Stimulated activated CD4-positive, alpha-beta T cell treated with anti-CD3 and anti-CD28 coated beads, Interleukin-12 subunit alpha, Interleukin-12 subunit beta, amount 100 ng/mL, for 48 hours (primary cell): ENCODE results near the gene C2CD4D.

Experiments used
- DNase-seq, 3 donors: peaks; one replicate each; pipeline ENCODE4 v3.0.0-alpha.2; 2020; ENCODE audit warnings: low read depth in 2 of 3, low spot score in 1 of 3

The C2CD4D gene

DNA sequence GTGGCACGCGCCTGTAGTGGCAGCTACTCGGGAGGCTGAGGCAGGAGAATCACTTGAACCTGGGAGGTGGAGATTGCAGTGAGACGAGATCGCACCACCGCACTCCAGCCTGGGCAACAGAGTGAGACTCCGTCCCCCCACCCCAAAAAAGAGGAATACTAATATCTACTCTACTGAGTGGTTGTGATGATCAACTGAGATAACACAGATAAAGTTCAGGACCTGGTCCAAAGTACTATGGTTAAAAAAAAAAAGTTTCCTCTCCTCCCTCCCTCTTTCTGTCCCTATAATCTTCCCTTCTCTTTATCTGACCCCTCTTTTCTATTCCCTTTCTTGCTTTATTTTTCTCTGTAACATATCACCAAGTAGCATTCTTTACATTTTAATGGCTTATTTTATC lies 4.0 kb downstream of the C2CD4D start:
- no peak for DNase-seq

DNA sequence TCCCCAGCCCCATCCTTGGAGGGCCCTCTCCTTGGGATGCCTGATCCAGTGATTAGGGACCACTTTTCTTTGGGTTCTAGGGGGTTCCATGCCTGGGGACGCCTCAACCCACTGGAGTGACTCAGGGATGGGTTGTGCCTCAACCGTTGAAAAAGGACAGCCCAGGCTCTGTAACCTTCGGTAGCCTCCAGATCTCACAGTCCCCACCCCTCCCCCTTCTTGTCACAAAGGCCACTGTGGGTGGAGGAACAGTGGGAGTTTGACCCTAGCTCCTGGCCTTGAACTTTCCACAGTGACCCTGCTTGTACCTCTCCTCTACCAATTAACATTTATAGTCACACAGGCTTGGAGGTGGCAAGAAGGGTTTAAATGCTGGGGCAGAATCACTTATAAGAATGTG lies 5.4 kb downstream of the C2CD4D start:
- no peak for DNase-seq

DNA sequence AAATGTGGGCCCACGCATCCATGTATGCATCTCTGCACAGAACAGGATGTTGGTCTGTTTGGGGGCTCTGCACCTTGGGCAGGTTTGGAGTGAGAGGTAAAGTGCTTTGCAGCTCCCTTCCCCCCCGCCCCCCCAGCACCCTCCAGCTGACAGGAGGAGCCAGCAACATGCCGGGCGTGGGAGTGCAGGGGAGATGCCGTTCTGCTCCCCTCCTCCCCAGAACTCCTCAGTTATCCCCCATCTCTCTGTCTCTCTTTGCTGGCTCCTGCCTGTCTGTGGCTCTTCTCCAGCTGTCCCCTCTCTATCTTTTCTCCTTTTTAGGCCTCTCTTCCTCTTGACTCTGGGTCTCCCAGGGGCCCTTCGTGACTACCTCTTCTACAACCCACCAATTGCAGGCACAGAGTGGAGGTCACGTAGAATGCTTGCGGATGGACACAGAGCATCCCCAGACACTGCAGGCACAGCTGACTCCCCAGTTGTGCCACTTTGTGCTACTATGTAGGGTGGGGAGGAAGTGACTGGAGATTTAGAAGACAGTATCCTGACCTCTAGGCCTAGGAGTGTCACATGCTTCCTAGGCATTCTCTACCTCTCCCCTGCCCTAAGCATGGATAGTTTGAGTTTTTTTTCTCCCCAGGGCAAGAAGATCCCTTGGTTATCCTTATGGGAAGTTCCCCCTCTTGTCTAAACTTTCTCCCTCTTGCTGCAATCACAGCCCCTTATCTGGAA lies 6.3 kb downstream of the C2CD4D start:
- DNase-seq: no peak

DNA sequence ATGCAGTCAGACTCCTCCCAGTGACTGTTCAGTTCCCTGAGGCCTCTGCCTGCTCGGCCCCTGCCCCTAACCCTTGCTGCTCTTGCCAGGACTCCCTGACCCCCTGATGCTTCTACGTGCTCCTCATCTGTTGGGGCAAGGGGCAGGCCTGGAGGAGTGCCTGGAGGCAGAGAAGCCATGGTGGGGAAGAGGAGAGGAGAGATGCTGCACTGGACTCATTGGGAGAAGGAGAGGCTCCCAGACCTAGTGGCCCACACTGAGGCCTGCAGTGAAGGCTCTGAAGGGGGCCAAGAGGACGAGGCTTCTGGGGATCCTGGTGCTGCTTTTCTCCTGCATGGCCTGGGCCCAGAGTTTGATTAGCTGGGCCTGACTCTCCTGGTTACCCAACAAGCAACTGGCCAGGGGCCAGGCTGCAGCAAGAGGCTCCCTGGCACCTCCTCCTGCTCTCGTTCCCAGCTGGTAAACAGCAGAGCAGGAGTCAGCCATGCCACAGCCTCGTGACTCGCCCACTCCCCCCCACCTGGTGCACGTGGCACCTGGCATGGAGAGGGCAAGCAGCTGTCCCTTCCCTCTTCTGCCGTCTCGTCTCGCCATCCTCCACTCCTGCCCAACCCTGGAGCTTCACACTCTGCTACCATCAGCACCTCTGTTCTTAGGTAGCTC lies 7.2 kb downstream of the C2CD4D start:
- no peak for DNase-seq

DNA sequence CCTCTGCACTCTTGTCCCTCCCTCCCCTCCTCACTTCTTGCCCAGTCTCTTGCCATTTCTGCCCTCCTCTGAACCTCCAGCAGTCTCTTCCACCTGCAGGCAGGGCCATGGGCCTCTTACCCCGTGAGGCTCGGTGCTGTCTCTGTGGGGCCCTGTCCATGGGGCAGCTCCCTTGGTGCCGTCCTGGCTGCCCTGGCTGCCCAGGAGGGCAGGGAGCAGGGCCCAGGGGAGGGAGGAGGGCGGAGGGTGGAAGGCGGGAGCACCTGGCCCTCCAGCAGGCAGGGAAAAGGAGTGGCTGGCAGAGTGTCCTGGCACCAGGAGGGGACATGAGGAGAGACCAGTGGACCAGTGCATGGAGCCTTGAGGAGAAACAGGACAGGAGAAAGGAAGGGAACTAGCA lies 8.0 kb downstream of the C2CD4D start, which contains the start of gene RORC:
Gene RORC (minus strand): TSS at position 198 of the 400 bp plus-strand sequence. CDS start 38 bp downstream, at position 160.
- DNase-seq: no peak

DNA sequence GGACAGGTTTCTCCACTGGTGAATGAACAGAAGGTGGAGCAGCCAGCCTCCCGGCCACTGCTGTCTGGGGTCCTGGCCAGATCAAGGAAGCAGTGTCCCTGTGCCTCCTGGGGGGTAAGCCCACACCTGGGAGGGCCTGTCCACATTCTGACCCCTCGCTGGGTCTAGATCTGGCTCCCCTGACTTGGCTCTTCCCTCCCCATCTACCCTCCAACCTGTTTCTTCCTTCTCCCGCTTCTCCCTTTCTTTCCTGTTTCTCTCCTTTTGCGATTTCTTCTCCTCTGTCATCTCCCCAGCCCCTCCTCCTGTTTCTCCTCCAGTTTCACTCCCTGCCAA lies 8.4 kb downstream of the C2CD4D start:
- DNase-seq: no peak

DNA sequence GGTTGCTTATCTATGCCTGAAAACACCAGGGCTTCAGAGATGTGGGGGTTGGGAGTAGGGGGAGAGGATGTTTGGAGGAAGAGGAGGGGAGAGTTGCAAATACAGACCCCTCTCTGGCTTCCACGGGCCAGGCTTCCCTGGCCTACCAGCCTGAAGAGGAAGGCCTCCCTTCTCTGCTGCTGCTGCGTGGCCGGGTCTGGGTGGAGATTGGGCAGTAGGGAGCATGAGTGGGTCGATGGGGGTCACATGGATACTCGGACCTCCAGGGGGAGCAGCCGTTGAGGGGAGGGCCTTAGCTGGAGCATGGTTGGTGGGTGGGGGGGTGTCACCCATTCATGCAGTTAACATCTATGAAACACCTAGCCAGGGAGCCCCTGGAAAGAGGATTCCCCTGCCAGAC lies 9.6 kb downstream of the C2CD4D start:
- DNase-seq: no peak

DNA sequence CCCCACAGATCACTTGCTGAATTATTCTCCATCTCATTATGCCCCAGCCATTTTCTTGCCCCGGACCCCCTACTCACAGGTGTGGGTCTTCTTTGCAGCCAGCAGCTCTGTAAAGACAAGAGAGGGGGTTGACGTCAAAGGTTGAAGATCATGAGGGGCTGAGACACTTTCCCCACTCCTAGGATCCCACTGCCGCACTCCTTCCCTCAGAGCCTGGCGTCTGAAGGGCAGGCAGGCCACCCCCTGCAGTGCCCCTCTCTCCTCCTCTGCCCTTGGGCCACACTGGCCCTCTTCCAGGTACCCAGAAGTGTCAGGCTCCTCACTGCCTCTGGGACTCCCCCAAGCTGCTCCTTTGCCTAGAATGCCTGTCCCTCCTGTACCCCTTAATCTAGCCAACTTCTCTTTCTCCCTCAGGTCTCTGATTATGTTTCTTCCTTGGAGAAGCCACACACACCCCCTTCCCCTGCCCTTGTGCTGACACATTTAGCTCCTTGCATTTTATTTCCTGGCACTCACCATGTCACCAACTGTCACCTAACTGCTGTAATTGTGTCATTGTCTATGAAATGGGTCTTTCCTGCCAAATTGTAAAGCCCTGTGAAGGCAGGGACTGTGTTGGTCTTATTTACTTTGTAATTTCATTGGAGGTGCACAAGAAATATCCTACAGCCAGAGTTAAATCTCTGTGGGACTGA lies 10.1 kb downstream of the C2CD4D start:
- no peak for DNase-seq

DNA sequence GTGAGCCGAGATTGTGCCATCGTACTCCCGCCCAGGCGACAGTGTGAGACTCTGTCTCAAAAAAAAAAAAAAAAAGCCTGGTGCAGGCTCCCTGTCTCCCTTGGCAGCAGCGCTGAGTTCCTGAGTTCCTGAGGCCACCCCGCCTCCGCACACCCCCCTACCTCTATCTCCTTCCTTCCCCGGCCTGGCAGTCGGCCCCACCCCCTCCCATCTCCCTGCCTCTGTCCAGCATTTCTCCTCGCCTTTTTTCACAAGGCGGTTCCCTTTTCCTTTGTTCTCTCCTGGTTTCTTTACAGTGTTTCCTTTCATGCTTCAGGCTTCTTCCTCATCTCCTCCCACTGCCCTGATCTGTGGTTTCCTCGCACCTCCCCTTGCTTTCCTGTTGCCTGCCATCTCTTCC lies 10.7 kb downstream of the C2CD4D start:
- no peak for DNase-seq

DNA sequence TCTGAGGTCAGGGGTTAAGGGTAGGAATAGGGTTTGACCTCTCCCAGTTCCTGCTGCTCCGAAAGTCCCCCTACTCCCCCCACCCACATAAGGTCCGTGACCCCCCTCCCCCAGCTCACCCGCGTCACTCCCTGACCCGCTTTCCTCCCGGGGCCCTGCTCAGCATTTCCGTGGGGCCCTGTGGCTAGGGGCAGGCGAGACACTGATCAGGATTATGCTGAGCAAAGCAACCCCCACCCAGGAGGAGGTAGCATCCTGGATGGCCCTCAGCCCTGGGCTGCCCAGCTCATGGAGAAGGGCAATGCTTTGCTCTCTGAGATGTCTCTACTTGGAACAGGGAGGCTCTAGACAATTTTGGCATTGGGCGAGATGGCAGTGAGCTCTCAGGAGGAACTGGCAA lies 11.8 kb downstream of the C2CD4D start:
- DNase-seq: no peak

DNA sequence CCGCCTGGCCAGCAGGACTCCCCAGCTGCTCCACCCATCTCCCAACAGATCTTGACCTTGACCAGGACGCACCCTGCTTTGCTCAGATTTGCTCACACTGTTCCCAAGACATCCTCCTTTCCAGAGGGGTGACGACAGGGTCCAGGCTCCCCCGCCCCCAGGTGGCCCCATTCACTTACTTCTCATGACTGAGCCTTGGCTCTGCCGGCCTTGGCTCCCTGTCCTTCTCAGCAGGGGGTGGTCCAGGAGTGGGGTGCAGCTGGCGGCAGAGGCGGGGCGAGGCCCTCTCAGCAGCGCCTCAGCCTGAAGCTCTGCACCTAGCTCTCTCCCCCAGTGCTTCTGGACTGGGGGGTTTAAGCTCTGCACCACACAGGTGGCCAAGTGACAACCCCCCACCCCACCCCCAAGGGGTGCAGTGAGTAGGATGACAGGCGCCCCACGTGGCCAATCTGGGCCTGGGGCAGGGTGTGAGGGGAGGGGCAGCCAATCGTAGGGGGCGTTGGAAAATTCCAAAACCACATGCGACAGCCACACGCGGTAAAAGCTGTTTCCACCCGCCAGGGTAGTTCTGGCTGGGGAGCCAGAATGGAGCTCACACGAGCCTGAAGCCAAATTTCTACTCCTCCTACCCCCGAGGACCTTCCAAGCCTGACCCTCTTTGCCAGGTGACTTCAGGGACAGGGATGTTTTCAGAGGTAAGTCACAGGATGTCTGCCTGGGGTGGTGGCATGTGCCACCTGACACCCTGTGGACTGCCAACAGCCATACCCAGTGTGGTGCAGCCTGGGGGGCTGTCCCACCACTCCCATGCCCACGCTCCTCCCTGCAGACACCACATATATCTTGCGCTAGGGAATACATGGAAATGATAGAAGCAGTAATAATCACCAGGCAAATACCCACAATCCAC lies 13.6 kb downstream of the C2CD4D start:
- no peak for DNase-seq

DNA sequence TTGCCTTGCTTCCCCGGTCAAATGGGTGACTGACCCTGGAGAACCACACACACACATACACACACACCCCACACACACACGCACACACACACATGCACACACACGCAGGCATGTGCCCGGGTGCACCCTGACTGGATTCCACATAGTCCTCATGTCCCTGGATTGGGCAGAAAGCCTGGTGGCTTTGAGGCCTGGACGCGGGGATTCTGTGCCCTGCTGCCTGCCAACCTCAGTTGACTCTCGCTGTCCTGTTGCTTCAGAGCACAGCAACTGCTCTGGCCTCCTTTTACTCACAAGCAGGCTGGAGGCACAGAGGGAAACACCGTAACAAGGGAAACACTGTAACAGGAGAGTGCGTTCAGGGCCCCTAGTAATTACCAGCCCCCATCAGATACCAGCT lies 14.4 kb downstream of the C2CD4D start:
- no peak for DNase-seq

DNA sequence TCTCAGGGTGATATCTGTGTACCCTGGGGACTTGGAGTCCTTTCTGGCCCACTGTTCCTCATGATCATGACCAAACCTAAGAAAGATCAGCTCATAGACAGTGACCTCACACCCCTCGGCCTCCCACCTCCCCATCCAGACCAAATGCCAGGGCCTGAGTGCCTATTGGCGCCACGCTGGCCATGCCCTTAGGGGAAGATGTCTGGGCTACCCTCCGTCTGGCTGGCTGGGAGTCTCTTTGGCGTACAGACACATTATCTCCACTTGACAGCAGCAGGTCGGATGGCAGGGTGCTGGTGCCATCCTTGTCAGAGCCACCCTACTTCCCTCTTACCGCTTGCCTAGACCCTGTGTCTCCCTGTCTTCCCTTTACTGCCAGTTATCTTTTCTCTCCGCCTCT lies 16.4 kb downstream of the C2CD4D start:
- DNase-seq: no peak

DNA sequence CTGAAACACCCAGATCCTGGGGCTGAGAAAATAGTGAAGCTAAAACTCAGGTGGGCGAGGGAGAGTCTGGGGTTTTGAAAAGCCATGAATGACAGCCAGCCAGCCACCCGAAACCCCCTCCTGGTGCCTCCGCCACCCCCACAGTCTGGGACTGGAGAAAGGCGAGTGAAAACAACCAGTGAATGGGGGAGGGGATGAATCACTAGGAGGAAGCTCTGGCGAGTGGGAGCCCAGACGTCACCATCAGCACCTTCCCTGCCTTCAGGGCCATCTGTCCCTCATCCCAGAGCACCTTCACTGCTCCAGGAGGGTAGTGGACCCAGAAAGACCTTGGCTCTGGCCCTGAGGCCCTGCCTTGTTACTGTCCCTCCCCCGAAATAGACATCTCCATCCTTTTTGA lies 17.2 kb downstream of the C2CD4D start:
- peak; percentile 49 to 56 (median 50) for DNase-seq

DNA sequence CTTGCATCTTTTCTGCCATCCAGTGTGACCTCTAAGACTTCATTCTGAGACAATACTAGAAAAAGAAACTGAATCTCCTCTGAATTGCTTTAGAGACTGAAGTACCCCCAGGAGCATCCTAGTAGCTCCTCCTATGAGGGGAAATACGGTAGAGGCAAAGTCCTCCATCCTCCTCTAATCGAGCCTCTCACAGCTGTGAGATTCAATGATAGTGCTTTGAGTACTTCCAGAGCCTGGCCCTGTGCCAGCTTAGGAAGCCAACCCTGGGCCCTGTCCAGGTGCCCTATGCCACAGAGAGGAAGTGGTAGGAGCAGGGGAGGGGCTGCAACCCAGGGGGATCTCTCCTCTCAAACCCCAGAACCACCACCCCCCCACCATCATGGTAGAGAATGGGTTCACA lies 18.7 kb downstream of the C2CD4D start:
- DNase-seq: no peak

DNA sequence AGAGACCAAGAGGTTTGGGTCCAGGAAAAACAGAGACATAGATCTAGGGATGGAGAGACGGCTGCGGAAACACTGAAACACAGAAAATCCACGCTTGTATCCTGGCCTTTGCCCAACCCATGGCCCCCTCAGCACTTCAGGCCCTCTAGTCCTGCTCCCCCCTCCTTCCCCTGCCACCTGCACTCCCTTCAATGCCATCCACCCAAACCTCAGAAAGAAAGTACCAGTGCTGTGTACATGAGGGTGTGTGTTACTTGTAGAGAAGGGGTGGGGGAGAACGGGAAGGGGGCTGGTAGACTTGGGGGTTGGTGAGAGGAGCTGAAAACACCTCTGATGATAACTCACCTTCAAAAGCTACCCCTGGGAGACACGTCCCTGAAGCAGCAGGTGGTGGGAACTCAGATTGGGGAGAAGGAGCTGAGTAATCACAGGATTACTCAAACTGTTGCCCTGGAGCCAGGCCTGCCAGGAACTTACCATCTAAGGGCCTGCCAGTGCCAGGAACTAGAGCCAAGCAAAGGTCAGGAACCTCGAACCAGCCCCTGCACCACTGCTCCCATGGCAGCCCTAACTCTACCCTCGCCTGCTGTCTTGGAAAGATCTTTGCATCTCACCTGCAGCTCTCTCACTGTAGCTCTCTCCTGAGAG lies 19.5 kb downstream of the C2CD4D start:
- DNase-seq: no peak

DNA sequence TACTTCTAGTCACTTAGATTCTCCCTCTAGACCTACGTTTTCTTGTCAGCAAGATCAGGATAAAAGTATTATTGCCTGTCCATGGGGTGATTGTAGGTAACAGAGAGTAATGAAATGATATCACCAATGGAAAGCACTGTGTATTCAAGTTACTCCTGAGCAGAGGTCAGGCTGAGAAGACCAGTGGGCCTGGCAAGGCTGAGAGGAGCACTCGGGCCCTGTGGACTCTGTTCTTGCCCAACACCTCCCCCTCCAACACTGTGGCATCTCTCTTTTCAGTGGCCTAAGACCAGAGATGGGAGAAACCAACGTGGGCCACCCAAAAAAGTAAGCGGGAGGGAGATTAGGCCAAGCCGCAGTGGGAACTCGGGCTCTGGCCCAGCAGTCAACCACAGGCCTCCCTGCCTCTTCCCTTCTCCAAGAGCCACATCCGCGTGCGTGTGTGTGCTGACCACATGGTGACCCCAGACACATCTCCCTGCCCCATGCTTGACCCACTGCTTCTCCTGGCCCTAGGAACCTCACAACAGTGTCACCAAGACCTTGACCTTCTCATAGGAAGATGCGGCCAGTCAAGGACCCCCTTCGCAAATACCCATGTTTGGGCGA lies 20.3 kb downstream of the C2CD4D start:
- DNase-seq: no peak

DNA sequence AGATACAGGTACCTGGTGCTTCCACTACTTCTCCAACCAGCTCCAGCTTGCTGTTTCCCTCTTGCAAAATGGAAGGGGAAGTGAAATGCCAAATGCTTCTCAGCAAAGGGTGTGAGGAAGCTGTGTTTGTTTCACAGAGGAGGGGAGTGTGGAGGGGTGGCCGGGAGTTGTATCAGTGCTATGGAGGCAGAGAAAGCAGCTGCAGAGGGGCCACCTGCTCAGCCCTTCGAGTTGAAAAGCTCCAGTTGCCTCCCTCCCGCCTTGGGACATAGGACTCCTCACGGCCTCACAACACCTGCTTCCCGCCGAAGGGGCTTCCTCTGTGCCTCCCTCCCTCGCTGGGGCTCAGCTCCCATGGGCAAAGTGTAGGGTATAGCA lies 22.3 kb downstream of the C2CD4D start:
- DNase-seq: no peak

DNA sequence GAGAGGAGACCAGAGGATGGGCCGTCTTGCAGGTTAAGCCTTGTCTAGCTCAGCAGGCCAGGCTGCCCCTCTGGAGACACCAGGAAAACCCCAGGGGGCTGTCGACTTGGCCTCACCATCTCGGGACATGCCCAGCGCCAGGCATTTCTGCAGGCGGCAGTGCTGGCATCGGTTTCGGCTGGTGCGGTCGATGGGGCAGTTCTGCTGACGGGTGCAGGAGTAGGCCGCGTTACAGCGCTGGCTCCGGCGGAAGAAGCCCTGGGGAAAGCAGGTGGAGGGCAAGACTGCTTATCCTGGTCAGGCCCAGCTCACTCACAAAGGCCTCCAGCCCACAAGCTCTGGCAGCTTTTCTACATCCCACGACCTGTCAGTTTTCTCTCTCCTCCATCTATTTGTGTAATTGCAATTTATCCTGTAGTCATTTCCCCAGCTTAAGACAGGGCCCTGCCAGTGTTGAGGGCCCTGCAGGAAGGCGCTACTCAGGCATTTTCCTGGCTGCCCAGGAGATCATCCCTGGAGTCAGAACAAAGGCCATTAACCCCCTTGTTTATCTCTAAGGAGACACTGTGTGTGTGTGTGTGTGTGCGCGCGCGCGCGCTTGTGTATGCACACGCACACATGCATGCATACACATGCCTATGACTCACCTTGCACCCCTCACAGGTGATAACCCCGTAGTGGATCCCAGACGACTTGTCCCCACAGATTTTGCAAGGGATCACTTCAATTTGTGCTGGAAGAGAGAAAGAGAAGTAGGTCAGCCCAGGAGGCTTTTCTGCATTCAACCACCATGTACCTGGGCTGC lies 22.9 kb downstream of the C2CD4D start:
- DNase-seq: no peak
